Measurements from ENCODE around the gene COL20A1.
"Not testable (repeated sequence)": the region's sequence is repeated elsewhere in the genome, so short reads cannot be mapped to it uniquely, and the experiment has no call there.

Gene COL20A1

DNA sequence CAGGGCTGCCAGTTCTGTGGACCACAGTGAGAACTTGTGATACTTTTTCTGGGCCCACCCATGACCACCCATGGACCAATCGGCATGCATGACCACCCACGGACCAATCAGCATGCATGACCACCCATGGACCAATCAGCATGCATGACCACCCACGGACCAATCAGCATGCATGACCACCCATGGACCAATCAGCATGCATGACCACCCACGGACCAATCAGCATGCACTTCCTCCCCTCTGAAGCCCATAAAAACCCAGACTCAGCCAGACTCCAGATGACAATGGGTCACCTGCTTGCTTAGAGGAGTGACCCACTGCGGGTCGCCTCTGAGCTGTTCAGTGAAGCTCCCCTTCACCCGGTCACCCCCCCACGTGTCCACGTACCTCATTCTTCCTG lies 86.9 kb downstream of the COL20A1 start:
- not testable (repeated sequence) for DNase-seq

- no peak for DNase-seq
These were observed 87.4 kb downstream of the COL20A1 start for GRCh38 chr20:63380346-63380870.

- no peak for DNase-seq
These were observed 88.9 kb downstream of the COL20A1 start for GRCh38 chr20:63381781-63382431.

GRCh38 chr20:63382551-63383300 lies 89.7 kb downstream of the COL20A1 start:
- no peak for DNase-seq

DNA sequence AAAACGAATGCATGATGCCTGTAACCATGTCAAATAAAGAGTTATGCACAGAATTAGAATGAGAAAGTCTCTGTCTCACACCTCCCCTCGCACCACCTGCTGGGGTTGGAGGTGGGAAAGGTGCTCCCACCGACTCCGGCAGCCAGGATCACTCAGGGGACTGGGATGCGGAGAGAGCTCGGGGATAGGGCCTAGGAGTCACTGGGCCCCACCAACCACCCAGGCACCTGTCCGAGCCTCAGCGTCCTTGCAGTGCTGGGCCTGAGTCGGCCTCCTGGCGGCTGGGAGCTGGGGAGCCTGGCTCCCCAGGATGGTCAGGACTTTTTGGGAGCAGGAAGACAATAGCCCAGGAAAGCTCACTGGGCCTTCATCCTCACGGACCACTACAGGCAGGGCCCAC lies 90.6 kb downstream of the COL20A1 start:
- DNase-seq, result no peak

DNA sequence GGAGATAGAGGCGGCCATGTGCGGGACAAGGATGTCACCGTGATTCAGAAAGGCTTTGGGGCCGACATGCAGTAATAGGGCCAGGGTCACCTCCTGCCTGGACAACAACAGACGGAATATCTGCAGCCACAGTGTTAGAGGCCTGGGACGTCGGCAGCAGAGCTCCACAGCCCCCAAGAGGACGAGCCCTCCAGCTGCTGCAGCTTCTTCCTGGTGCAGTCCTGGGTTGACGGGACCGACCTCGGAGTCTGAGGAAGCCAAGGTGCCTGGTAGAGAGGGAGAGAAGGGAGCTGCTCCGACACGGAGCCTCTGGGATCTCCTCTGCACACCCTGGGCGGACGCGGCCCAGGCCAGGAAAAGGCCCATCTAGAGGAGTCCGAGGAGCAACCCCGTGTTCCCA lies 91.3 kb downstream of the COL20A1 start:
- no peak for DNase-seq

All from NCI-H2171 (cell line).